ENCODE results near the gene COL1A2.

DNA sequence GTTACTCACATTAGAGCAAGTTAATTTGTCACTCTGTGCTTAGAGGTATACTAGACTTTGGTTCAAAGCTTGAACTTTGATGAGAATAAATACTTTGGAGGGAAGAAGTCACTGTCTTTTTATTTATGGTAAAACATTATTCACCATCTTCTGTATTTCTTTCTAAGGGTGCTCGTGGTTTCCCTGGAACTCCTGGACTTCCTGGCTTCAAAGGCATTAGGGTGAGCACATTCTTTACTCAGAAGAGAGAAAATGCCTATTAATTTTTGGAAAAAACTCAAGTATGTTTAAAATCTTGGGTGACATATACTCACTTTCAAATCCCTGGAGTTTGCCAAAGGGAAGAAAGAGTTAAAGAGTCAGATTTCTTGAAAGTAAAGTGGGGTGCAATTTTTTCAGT, 10.8 kb downstream of the COL1A2 start:
- TF ChIP-seq POLR2A (IDR thresholded peaks at IDR 0.05; ENCODE audit: low read depth, low read length) (no peak), POLR2AphosphoS5 (IDR thresholded peaks at IDR 0.05; ENCODE audit: low read depth, low read length) (no peak), TAF1 (IDR thresholded peaks at IDR 0.05; ENCODE audit: borderline replicate concordance, low read depth, low read length) (no peak)
